ENCODE measurements around the gene RANBP3.

RANBP3 gene

DNA sequence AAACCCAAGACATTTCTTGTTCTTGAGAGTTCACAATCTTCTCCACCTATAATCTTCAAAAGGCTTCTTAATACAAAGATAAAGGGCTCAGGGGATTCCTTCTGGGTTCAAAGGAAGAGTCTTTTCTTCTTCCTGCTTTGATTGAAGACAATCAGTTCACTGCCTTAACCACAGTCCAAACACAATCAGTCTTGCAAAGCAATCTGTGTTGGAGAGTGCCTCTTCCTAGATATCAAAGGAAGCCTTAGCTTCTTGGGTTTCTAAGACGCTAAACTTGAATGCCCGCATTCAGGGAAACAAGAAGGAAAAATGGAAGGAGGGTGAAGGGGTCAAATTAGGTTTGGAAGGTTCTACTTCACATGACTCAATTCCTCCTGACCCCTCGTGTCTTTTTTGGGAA is 27.2 kb downstream of the RANBP3 start:
- no peak for DNase-seq (ENCODE audit: low read depth in 2 of 2)

DNA sequence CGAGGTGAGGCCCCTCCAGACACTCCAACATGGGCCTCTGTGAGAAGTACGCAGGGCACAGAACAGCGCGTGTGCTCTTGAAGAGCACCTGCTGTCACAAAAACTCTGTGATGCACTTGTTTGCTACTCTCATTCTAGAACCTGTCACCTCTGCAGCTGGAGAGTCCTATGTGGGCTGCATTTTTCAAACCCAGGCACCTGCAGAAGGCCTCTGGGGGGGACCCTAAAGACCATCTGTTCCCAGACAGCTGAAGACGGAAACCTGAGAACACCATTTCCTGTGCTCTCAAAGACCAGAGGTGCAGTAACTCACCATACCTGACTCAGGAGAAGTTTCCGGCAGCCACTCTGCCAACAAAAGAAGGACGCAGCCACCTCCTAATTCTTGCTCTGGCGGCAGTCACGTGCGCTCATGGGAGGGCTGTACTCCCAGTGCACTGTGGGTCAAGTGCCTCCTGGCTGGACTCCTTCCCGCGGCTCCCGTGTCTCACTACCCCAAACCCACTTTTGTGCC is 28.1 kb downstream of the RANBP3 start:
- no peak for DNase-seq (ENCODE audit: low read depth in 2 of 2)

DNA sequence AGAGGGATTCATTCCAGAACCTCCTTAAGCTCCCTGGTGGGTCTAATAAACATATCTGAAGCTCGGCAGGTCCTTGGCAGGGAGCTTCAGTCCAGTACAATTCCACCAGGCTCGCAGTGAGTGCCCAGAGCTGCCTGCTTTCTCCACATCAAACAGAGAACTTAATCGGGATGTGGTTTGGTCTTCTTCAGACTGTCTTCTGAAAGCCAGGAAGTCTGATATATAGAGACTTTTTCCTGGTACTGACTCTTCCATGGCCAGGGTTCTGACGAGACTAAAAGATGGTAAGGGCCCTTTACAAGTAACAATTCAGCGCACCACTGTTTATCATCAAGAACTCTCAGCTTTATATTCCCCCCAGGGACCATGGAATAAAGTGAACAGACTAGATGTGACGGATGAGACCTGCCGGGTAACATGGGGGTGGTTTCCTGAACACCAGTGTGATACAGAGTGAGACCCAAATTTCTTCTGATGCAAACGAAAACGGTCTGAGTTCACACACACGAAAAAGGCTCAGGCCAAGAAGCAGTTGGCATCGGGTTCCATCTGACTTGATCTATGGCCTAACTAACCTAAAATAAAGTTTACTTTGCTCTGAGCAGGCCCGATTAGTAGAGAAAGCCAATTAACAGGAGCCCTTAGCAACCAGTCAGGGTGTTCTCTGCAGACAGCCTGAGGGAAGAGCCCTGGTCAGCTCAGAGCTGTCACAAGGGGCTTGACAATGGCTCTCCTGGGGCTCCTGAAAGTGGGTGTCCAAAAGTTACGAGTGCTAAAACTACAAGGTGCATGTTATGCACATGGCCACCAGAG is 29.0 kb downstream of the RANBP3 start:
- no peak for DNase-seq (ENCODE audit: low read depth in 2 of 2)

DNA sequence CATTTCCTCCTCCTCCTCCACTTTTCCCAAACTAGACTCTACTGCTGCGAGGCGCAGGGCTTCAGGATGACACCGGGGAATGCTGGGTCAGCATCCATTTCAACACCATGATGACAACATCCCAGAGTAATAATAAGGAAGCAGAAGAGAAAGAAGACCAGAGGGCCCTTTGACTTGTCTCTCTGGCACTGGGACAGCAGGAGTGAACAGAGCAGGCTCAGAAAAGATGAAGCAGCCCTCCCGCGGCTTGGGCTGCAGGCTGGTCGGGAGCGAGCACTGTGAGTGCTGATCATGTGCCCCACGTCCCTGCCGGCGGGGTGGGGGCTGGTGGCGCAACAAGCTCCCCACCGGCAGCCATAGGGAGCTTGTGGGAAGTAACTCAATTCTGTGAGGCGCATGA is 30.5 kb downstream of the RANBP3 start:
- no peak for DNase-seq (ENCODE audit: low read depth in 2 of 2)

DNA sequence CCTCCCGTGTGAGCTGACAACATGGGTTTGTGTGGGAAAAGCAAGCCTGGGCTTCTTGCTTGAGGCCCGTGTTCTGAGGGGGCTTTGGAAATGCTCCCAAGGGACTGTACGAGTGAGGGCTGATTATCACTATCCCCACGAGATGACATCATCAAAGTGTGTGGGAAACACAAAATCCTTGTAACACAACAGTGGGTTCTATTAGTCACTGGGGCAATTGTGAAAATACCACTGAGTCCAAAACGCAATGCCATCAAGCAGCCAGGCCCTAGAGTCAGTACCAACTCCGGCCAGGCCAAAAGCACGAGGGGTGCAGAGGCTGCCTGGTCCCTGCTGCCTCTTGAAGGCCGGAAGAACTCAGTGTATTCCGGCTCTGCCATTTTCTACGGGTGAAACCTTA is 34.3 kb downstream of the RANBP3 start:
- no peak for DNase-seq (ENCODE audit: low read depth in 2 of 2)

DNA sequence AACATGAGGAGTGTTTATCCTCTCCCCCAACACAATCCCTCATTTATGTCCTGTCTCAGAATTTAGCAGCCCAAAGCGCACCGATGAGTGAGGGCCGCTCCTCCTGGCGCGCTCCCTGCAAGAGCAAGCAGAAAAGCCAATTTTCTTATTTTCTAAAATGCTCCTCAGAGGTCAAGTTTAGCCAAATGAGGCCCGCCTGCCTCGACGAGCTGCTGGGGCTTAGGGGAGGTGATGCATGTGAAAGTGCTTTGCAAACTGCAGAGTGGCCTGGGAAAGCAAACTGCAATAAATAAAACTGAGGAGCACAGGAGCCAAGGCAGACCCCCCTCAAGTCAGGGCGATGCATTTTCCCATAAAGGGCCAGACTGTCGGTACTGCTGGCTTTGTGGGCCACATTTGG is 34.9 kb downstream of the RANBP3 start:
- DNase-seq (ENCODE audit: low read depth in 2 of 2): no peak

DNA sequence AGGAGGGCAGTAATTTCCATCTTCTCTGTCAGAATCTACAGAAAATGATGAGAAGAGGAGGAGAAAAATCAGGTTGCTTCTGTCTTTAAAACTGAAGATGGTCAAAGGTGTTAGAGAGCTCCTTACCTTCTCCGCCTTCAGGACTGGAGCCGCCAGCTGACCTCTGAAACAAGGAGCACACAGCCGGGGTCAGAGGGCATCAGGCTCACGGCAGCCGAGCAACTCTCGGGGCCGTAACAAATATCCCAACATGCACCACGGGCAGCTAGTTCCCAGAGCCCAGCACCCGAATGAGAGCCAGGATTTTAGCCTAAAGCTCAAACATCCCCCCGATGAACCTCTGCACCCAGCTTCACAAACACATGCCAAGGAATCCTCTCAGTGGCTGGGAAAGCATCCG is 36.3 kb downstream of the RANBP3 start:
- DNase-seq (ENCODE audit: low read depth in 2 of 2): no peak

DNA sequence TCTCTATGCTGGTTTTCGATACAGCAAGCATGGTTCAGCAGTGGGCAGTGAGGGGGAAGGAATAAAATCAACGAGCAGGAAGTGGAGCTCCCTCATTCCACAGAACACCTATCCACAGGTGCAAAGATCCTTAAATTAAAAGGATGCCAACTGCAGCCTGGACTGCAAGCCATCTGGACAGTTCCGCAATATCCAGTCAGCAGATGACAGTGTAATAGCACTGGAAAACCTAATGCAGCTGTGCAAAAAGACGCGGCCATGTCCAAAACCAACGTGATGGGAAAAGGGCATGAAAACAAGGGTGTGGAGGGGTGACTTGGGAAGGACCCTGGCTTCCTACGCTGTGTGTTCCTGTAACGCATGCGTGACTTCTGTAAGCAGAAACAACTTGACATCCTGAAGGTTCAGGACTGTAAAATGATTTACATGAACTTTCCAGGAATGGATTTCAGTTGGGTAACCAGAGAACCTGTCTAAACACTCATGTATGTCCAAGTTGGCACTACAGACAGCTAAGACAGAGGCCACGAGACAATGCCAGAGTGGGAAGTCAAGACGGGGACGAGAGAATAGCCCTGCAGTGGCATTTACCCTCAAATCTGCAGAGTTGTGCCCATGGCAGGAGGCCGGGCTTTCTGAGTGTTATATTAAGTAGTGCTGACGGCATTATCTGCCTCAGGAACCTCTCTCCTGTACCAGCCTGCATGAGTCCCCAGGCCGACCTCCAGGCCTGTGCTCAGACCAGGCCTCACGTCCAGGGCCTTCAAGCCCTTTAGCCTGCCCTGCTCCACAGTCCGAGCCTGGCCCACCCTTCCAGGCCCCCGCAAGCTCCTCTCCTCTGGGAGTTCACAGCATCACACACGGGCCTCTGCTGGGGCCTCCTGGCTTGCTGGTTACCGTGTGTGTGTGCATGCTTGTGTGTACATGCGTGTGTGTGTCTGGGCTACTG is 37.4 kb downstream of the RANBP3 start:
- DNase-seq (ENCODE audit: low read depth in 2 of 2): no peak

DNA sequence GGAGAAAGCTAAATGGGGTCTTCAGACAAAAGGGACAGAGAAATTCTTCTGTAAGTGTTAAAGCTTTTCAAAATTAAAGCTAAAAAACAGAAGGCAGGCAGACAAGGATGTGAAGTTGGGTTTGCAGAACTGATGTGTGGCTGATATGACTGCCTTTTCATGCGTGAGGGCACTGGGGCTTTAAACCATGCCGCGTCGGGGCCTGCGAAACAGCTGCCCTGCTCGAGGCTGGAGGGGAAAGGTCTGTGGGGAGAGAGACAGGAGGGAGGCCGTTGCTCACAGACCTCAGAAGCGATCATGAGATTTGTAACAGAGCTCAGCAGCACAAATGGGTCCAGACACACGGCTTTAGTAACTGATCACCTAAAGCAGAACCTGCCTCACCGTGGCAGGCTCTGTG is 40.4 kb downstream of the RANBP3 start:
- no peak for DNase-seq (ENCODE audit: low read depth in 2 of 2)

DNA sequence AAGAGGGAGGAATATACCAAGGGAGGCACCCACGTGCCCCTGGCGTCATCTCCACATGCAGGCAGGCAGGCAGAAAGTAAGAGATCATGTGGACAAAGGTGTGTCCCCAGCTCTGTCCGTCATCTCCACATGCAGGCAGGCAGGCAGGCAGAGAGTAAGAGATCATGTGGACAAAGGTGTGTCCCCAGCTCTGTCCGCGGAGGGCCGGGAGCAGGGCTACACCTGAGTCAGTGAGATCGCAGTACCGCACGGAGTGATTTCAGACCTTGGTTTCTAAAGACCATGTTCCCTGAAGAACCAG is 41.7 kb downstream of the RANBP3 start:
- DNase-seq (ENCODE audit: low read depth in 2 of 2): no peak

DNA sequence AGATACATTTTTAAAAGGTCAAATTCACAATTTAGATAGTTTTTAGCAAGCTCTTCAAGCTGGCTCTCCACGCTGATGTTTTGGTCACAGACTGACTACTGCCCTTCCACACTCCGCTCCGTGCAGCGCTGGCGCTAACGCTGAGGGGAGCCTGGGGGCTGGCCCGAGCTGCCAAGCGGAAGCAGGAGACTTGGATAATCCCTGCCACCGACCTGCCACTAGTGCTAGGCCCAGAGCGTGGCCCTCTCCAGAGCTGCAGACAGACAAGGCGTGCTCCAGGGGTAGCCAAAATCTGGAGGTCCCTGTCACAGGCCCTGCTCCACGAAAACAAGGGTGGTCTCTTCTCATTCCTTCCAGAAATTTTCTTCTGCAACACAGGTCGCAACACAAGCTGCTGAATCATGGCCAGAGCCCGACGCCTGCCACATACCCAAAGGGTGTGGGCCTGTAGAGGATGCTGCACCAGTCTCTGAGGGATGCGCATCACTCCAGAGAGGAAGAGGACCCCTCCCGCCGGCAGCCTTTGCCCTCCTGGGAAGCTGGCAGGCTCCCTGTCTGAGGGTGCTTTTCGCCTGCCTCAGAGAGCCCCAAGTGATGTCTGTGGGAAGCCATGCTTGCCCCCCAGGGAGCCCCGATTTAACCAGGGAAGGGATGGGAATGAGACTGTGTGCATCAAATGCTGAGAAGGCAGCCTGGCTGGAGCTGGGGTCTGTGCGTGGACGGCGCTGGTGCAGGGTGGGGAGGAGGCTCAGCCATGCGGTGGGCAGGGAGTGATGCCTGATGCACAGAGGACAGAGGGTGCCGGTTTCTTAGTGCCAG is 42.3 kb downstream of the RANBP3 start:
- DNase-seq (ENCODE audit: low read depth in 2 of 2): no peak

DNA sequence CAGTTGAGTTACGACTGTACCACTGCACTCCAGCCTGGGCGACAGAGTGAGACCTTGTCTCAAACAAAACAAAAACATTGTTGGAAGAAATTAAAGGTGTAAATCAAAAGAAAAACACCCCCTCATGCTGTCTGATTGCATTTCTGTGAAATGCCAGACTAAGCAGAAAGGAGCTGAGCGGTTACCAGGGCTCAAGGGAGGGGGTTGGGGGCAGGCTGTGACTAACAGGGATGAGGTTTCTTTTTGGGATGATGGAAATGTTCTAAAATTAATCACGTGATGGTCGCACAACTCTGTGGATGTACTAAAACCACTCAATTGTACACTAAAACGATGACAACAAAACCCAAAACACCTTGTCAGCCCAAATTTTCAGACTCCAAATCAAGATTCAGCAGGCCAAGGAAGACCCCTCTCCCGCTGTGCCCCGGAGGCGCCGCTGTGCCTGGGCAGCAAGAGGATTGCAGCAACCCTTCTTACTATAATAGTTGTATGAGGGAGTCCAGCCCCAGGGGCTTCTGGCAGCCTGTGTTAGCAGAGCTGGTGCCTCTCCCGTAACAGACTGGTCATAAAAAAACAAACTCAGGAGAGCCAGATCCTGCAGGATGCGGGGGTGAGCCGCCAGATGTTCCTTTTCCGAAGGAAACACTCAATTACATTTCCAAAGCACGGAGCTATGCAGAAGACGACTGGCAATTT is 43.0 kb downstream of the RANBP3 start:
- no peak for DNase-seq (ENCODE audit: low read depth in 2 of 2)

DNA sequence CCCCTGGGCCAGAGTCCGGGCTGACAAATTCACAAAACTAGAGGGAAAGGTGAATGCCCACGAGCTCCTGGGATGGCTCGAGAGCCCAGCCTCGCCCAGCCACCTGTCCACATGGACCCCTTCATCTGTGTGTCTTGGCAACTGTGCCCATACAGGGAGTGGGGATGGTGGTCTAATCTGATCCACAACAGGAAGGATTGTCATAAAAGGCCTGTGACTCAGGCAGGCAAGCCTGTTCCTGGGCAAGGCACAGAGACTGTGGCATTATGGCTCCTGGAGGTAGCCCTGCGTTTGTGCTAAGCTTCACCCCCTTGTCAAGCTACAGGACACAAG is 43.9 kb downstream of the RANBP3 start:
- DNase-seq (ENCODE audit: low read depth in 2 of 2): no peak

DNA sequence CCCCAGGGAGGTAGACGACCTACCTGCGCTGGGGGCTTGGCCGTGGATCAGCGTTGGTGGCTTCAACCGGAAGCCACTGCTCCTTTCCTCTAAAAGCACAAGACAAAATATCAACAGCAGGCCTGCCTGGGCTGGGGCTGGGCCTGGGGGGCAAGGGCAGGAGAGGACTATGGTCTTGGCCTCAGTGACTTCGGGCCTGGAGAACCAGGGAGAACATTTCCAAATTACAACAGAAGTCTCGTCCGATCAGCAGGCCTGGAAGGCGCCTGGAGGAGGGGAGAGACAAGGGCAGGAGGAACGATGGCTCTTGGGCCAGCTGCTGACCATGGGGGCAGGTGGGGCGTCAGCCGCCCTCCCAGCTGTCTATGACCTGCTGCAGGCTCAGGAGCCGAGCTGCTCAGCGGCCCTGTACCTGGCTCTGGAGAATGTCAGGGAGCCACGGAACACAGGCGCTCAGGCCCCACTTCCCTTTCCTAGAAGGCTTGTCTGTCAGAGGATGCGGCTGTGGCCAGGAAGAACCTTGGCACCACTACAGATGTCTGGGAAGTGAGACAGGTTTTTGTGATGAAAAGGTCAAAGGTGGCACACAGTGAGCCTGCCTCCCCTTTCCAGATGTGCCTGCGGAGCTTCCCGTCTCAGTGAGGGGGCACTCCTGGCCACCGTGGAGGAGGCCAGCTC is 44.4 kb downstream of the RANBP3 start:
- no peak for DNase-seq (ENCODE audit: low read depth in 2 of 2)

DNA sequence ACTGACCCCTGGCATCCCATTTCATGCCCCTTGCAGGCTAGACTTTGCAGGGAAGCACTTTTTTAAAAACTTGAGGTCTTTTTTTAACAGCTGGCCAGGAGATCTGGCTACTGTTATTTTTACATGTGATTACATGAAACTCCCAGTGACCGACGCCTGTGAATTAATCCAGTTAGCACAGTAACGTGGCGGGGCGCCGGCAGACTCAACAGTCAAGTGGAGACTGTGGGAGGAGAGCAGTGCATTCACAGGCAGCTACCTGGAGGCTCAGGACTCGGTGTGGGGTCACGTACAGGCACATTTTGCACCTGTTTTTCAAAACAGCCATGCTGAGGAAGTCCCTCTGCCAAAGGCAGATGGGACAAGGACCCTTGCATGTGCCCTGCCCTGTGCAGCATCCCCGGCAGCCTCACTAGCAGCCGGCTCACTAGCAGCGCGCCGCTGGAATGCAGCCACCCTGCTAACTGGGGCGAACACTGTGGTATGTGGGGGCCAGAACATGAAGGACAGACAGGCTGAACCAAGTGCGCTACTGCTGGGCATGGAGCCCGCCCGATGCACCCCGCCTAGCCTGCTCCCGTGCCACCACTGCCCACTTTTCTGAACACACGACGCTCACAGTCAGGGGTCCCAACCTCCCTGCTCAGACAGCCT is 45.2 kb downstream of the RANBP3 start:
- DNase-seq (ENCODE audit: low read depth in 2 of 2): no peak

DNA sequence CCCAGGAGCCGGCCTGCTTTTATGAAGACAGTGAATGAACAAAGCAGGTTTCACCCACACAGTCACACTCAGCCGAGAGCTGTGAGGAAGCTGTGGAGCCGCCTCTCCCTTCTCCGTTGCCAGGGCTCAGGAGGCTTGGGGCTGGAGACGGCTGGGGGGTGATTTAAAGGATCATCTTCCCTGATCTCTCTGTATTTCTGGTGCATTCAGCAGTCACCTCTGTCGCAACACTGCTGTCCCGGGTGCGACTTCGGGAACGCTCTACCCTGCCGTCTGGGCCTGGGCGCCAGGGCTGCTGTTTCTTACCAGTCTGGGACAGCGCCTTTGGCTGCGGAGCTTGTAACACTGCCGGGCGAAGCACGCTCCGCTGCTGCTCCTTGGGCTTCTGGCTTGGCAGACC is 45.8 kb downstream of the RANBP3 start:
- no peak for DNase-seq (ENCODE audit: low read depth in 2 of 2)

DNA sequence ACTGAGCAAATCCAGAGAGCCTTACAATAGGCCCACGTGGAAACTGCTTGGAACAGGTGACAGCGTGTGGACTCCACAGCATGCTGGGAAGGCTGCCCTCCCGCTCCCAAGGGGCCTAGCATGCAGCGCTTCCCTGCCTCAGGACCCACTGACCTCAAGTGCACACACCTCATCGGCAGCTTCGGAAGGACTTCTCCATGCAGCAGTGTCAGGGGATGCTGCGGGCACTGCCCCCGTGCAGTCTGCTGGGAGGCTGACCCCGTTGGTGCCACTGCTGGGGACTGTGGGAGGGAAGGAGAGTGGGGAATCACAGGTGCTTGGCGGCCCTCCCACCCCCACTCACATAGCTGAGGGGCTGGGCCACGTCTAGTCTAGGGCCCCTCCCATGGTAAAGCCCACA is 46.7 kb downstream of the RANBP3 start:
- DNase-seq (ENCODE audit: low read depth in 2 of 2): no peak

DNA sequence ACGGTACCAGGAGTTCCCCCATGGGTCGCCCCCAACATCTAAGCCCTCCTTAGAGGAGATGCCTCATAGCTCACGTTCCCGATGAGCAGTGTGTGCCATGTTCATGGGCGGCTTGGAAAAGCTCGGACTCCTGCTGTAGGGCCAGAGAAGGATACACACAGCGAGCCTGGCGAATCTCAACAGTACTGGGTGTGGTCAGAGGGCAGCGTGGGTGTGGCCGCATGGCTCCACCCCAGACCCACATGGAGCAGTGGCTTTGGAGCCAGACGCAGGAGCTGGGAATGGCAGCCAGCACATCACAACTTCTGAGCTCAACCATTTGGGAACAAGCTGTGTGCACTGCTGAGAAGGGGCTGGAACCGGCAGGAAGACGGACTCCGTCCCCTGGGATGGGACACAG is 48.3 kb downstream of the RANBP3 start:
- DNase-seq (ENCODE audit: low read depth in 2 of 2): no peak

DNA sequence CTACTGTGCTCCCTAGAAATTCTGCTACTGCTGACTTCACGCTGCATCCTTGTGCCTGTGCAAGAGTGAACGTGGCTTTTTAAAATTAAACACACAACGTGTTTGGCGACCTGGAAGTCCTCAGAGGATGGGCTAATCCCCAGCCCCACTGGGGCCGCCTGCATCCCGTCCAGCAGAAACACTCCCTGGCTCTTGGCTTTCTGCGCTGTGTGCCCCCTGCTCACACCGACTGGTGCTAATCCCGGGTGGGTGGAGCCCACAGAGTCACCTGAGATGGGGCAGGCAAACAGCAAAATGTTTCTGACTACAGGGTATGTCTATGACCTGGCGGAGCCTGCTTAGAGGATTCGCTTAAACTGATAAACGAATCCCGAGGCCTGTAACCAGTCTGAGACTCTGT is 48.8 kb downstream of the RANBP3 start:
- no peak for DNase-seq (ENCODE audit: low read depth in 2 of 2)

DNA sequence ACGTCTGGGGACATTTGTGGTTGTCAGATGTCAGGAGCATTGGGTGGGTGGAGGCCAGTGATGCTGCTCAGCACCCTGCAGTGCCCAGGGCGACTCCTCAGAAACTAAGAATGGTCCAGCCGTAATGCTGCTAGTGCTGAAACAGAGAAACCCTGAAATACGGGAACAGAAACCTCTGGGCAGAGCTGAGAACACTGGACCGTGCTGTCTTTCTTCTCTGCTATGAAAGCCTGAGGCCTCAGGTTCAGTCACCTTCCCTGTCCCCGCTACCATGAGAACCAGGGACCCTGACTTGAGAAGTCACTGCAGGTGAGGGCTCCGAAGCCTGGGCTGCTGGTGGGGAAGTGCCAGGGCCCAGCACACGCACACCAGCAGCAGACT is 50.5 kb downstream of the RANBP3 start:
- no peak for DNase-seq (ENCODE audit: low read depth in 2 of 2)
